Kidney epithelial cell (primary cell): ENCODE results near the gene SEMA7A. TPM values are rescaled to one million over a fixed set of nuclear protein-coding genes. Genes with fewer than 3 reads are reported as not detected.

Experiments used
- DNase-seq: peaks from one replicate; pipeline ENCODE4 v3.0.0-alpha.2; 2010; ENCODE audit warnings: low read depth
- H3K27me3 ChIP-seq: 2 replicates; pipeline ENCODE4 v1.6.0; 2011; ENCODE audit warnings: low read length; ENCODE audit not compliant: control insufficient read depth, insufficient read depth
- H3K36me3 ChIP-seq: 2 replicates; pipeline ENCODE4 v1.5.1; 2011; ENCODE audit warnings: low read length; ENCODE audit not compliant: control insufficient read depth, insufficient read depth
- H3K4me3 ChIP-seq: 2 replicates; pipeline ENCODE4 v1.5.1; 2011; ENCODE audit warnings: low read depth, mild to moderate bottlenecking, control low read depth, low read length
- CTCF ChIP-seq: IDR thresholded peaks from 2 replicates; pipeline ENCODE4 v1.5.1; 2011; ENCODE audit warnings: mild to moderate bottlenecking, moderate library complexity, low read length, control low read depth, inconsistent platforms; ENCODE audit not compliant: insufficient read depth, poor library complexity, severe bottlenecking
- total RNA-seq: library from RNA; depleted of rRNA; stranded (reverse); fragments of >200 nt; gene quantifications from 2 replicates; pipeline ENCODE4 v1.2.3, GENCODE V29; 2015

SEMA7A gene
- total RNA-seq, 1 donor from 2014 or later = 289 TPM

DNA sequence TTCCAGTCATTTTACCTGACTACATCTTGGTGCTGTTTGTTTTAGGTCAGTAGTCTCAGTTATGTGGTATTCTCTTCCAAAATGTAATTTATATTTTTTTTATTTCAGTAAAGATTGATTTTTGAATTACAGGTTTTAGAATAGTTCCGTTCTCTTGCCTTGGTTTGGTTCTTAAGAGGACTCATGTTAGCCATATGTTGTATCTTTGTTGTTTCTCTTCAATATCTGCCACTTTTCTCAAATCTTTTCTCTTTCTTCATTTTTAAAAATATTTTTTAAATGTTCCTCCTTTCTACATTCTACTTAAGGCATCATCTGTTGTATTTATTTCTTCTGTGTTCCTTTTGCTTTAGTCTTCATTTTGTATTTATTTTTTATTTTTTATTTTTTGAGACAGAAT is 32.8 kb upstream of the SEMA7A start:
- DNase-seq = no peak
- no peak for TF ChIP-seq CTCF

GRCh38 chr15:74464897-74465296 is 31.1 kb upstream of the SEMA7A start:
- DNase-seq = no peak
- TF ChIP-seq CTCF = no peak
- no peaks in the 10 kb centered on the region for H3K36me3 ChIP-seq
- no peaks in the 10 kb centered on the region for H3K27me3 ChIP-seq
- no peak overlapping the region for H3K4me3 ChIP-seq

More for the DNA sequence above, 32.8 kb upstream of the SEMA7A start:
- H3K27me3 ChIP-seq = no peaks in the 10 kb centered on the region
- H3K36me3 ChIP-seq = no peaks in the 10 kb centered on the region
- H3K4me3 ChIP-seq = no peak overlapping the region

GRCh38 chr15:74464216-74464615 is 30.5 kb upstream of the SEMA7A start:
- Histone ChIP-seq H3K27me3 (no peaks in the 10 kb centered on the region), H3K36me3 (no peaks in the 10 kb centered on the region), H3K4me3 (no peak overlapping the region)
- no peak for TF ChIP-seq CTCF
- DNase-seq = no peak

GRCh38 chr15:74463634-74464033 is 29.9 kb upstream of the SEMA7A start:
- no peak for TF ChIP-seq CTCF

DNA sequence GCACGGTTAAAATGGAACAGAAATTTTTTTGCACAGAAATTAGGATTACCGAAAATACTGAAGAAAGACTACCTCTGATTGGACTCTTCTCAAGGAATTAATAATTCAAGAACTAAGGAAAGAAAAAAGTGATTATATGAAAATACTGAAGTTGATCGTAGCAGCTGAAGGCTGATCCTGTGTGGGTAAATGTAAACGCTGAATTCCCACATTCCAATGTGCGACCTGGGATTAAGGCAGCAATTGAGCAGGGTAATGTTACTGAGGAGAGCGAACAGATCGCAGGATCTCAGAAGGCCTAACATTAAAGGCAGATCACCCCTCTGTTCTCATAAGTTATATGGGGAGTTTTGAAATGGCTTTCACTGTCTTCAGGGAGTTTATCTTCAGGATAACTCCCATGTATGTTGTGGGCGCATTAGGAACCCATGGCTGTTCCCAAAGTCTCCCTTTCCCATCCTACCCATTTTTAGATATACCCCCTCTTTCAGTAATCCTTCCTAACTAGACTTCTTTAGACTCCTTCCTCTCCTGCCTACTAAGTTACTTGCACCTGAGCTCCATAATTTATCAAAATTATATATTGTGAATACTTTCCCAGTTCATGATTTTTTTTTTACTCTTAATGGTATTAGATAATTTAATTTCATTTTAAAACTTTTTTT is 28.2 kb upstream of the SEMA7A start:
- DNase-seq = no peak
- no peak for TF ChIP-seq CTCF
- H3K36me3 ChIP-seq = no peaks in the 10 kb centered on the region
- peak overlapping the region; percentile 67 for H3K4me3 ChIP-seq
- H3K27me3 ChIP-seq = no peaks in the 10 kb centered on the region

More at GRCh38 chr15:74463634-74464033, 29.9 kb upstream of the SEMA7A start:
- H3K27me3 ChIP-seq = no peaks in the 10 kb centered on the region
- DNase-seq = no peak
- H3K4me3 ChIP-seq = no peak overlapping the region
- no peaks in the 10 kb centered on the region for H3K36me3 ChIP-seq
